ENCODE measurements around the gene GRIN3A. TPM values are rescaled to one million over a fixed set of nuclear protein-coding genes. Genes with fewer than 3 reads are reported as not detected.
"Not testable (repeated sequence)": the region's sequence is repeated elsewhere in the genome, so short reads cannot be mapped to it uniquely, and the experiment has no call there.

GRIN3A gene
- total RNA-seq, 1 donor from 2014 or later = not detected

- H3K27me3 Mint-ChIP-seq (ENCODE audit: low read depth); intact Hi-C loops (cut with micrococcal nuclease); H3K4me1 Mint-ChIP-seq (ENCODE audit: low read depth); DNase-seq (ENCODE audit: low spot score); H3K27ac Mint-ChIP-seq; H3K9me3 Mint-ChIP-seq; H3K4me3 Mint-ChIP-seq (ENCODE audit: low read depth): not testable (repeated sequence)
- peaks cover 73% of the 10 kb centered on the region for H3K36me3 Mint-ChIP-seq (ENCODE audit: low read depth)
Observed at GRCh38 chr9:101549472-101550098, 188.9 kb downstream of the GRIN3A start.

GRCh38 chr9:101543098-101543735, 195.2 kb downstream of the GRIN3A start:
- no peaks in the 10 kb centered on the region for H3K4me1 Mint-ChIP-seq (ENCODE audit: low read depth)
- no peaks in the 10 kb centered on the region for H3K9me3 Mint-ChIP-seq
- H3K4me3 Mint-ChIP-seq (ENCODE audit: low read depth) = no peak overlapping the region
- intact Hi-C loops (cut with micrococcal nuclease) = no loop called here
- peaks cover 25% of the 10 kb centered on the region for H3K36me3 Mint-ChIP-seq (ENCODE audit: low read depth)
- H3K27ac Mint-ChIP-seq = no peak overlapping the region
- no peak for DNase-seq (ENCODE audit: low spot score)
- no peaks in the 10 kb centered on the region for H3K27me3 Mint-ChIP-seq (ENCODE audit: low read depth)

GRCh38 chr9:101540069-101540468, 198.4 kb downstream of the GRIN3A start:
- Mint-ChIP-seq H3K4me1 (ENCODE audit: low read depth) (peaks cover 4% of the 10 kb centered on the region), H3K27ac (no peak overlapping the region), H3K4me3 (ENCODE audit: low read depth) (no peak overlapping the region), H3K9me3 (no peaks in the 10 kb centered on the region), H3K27me3 (ENCODE audit: low read depth) (no peaks in the 10 kb centered on the region), H3K36me3 (ENCODE audit: low read depth) (peaks cover 11% of the 10 kb centered on the region)
- intact Hi-C loops (cut with micrococcal nuclease) = no loop called here
- DNase-seq (ENCODE audit: low spot score) = no peak

- no peak overlapping the region for H3K4me3 Mint-ChIP-seq (ENCODE audit: low read depth)
- H3K27ac Mint-ChIP-seq = no peak overlapping the region
- H3K27me3 Mint-ChIP-seq (ENCODE audit: low read depth) = no peaks in the 10 kb centered on the region
- intact Hi-C loops (cut with micrococcal nuclease) = loop anchor here (10.0 kb wide), 1 partner anchor 422 kb away; no protein-coding TSS in a partner anchor
- no peaks in the 10 kb centered on the region for H3K9me3 Mint-ChIP-seq
- DNase-seq (ENCODE audit: low spot score) = no peak
- peaks cover 12% of the 10 kb centered on the region for H3K4me1 Mint-ChIP-seq (ENCODE audit: low read depth)
- peaks cover 9% of the 10 kb centered on the region for H3K36me3 Mint-ChIP-seq (ENCODE audit: low read depth)
Observed at GRCh38 chr9:101536938-101537337, 201.5 kb downstream of the GRIN3A start.

GRCh38 chr9:101536351-101536750, 202.1 kb downstream of the GRIN3A start:
- no peak overlapping the region for H3K4me3 Mint-ChIP-seq (ENCODE audit: low read depth)
- no peaks in the 10 kb centered on the region for H3K27me3 Mint-ChIP-seq (ENCODE audit: low read depth)
- intact Hi-C loops (cut with micrococcal nuclease) = loop anchor here (10.0 kb wide), 1 partner anchor 422 kb away; no protein-coding TSS in a partner anchor
- no peaks in the 10 kb centered on the region for H3K9me3 Mint-ChIP-seq
- H3K27ac Mint-ChIP-seq = no peak overlapping the region
- no peak for DNase-seq (ENCODE audit: low spot score)
- peaks cover 9% of the 10 kb centered on the region for H3K36me3 Mint-ChIP-seq (ENCODE audit: low read depth)
- H3K4me1 Mint-ChIP-seq (ENCODE audit: low read depth) = peaks cover 12% of the 10 kb centered on the region

GRCh38 chr9:101533334-101534204, 204.9 kb downstream of the GRIN3A start, which contains the start of gene RNF20:
RNF20 (plus strand) TSS chr9:101533853; CDS start chr9:101535424, 1,571 bp downstream.
- peaks cover 9% of the 10 kb centered on the region for H3K36me3 Mint-ChIP-seq (ENCODE audit: low read depth)
- intact Hi-C loops (cut with micrococcal nuclease) = loop anchor here (1.0 to 10.0 kb wide), 2 partner anchors 135 to 419 kb away; partner anchors contain the start of genes MRPL50 and ZNF189
- no peaks in the 10 kb centered on the region for H3K27me3 Mint-ChIP-seq (ENCODE audit: low read depth)
- peaks cover 15% of the 10 kb centered on the region for H3K4me1 Mint-ChIP-seq (ENCODE audit: low read depth)
- DNase-seq (ENCODE audit: low spot score) = peak; percentile 97
- peak within 1 kb of the TSS; percentile 96 for H3K27ac Mint-ChIP-seq
- no peaks in the 10 kb centered on the region for H3K9me3 Mint-ChIP-seq
- peak within 1 kb of the TSS; percentile 88 for H3K4me3 Mint-ChIP-seq (ENCODE audit: low read depth)

- Mint-ChIP-seq H3K4me3 (ENCODE audit: low read depth) (no peak overlapping the region), H3K9me3 (no peaks in the 10 kb centered on the region), H3K27me3 (ENCODE audit: low read depth) (no peaks in the 10 kb centered on the region), H3K36me3 (ENCODE audit: low read depth) (peaks cover 2% of the 10 kb centered on the region), H3K27ac (no peak overlapping the region), H3K4me1 (ENCODE audit: low read depth) (peaks cover 11% of the 10 kb centered on the region)
- DNase-seq (ENCODE audit: low spot score) = peak; percentile 62
- intact Hi-C loops (cut with micrococcal nuclease) = loop anchor here (1.0 to 10.0 kb wide), 2 partner anchors 71 to 415 kb away; no protein-coding TSS in a partner anchor
Observed at GRCh38 chr9:101530076-101530711, 208.3 kb downstream of the GRIN3A start.

GRCh38 chr9:101528015-101528414, 210.4 kb downstream of the GRIN3A start:
- H3K4me1 Mint-ChIP-seq (ENCODE audit: low read depth) = peaks cover 6% of the 10 kb centered on the region

GRCh38 chr9:101527066-101527465, 211.4 kb downstream of the GRIN3A start:
- no peak overlapping the region for H3K4me3 Mint-ChIP-seq (ENCODE audit: low read depth)
- no peaks in the 10 kb centered on the region for H3K9me3 Mint-ChIP-seq
- peaks cover 12% of the 10 kb centered on the region for H3K27me3 Mint-ChIP-seq (ENCODE audit: low read depth)
- H3K27ac Mint-ChIP-seq = no peak overlapping the region
- no peaks in the 10 kb centered on the region for H3K36me3 Mint-ChIP-seq (ENCODE audit: low read depth)
- DNase-seq (ENCODE audit: low spot score) = no peak
- H3K4me1 Mint-ChIP-seq (ENCODE audit: low read depth) = peaks cover 3% of the 10 kb centered on the region
- intact Hi-C loops (cut with micrococcal nuclease) = no loop called here

More at GRCh38 chr9:101528015-101528414, 210.4 kb downstream of the GRIN3A start:
- intact Hi-C loops (cut with micrococcal nuclease) = no loop called here
- Mint-ChIP-seq H3K9me3 (no peaks in the 10 kb centered on the region), H3K4me3 (ENCODE audit: low read depth) (no peak overlapping the region), H3K36me3 (ENCODE audit: low read depth) (no peaks in the 10 kb centered on the region), H3K27me3 (ENCODE audit: low read depth) (peaks cover 10% of the 10 kb centered on the region), H3K27ac (no peak overlapping the region)
- no peak for DNase-seq (ENCODE audit: low spot score)

- Mint-ChIP-seq H3K27me3 (ENCODE audit: low read depth) (peaks cover 17% of the 10 kb centered on the region), H3K36me3 (ENCODE audit: low read depth) (no peaks in the 10 kb centered on the region), H3K4me1 (ENCODE audit: low read depth) (peaks cover 3% of the 10 kb centered on the region), H3K9me3 (no peaks in the 10 kb centered on the region), H3K27ac (no peak overlapping the region), H3K4me3 (ENCODE audit: low read depth) (no peak overlapping the region)
- DNase-seq (ENCODE audit: low spot score) = no peak
- intact Hi-C loops (cut with micrococcal nuclease) = no loop called here
Observed at GRCh38 chr9:101524371-101524770, 214.1 kb downstream of the GRIN3A start.

Data from activated T-helper 2 cell treated with anti-CD3 and anti-CD28 coated beads, Interferon-gamma antibody, Interleukin-2, Interleukin-4, amounts not matched to agents 10 μg/mL and 5 μg/mL and 100 μg/mL, durations not matched to agents 14 hours and 24 hours and 36 hours (primary cell).